A673 (cell line): Measurements from ENCODE around the gene VAV3. TPM values are rescaled to one million over a fixed set of nuclear protein-coding genes. Genes with fewer than 3 reads are reported as not detected.

ENCODE experiments used
- BruUV-seq: library from RNA; stranded (reverse); fragments of 400-500 nt; replicated peaks from 2 replicates; lab custom pipeline; 2021; lab: Mats Ljungman, UMichigan
- CTCF ChIA-PET: fragments of 300-600 bp; sonication (Branson Sonifier 250); formaldehyde crosslinking; loops from one replicate; lab custom pipeline; 2022; ENCODE audit warnings: antibody characterized with exemption; lab: Charles Lee
- POLR2A ChIA-PET: fragments of 300-600 bp; sonication (Branson Sonifier 250); formaldehyde crosslinking; loops from one replicate; lab custom pipeline; 2022; ENCODE audit warnings: antibody characterized with exemption; ENCODE audit not compliant: low non-redundant PET; lab: Charles Lee
- DNase-seq: peaks from one replicate; pipeline ENCODE4 v3.0.0-alpha.2; 2015; ENCODE audit warnings: low spot score
- H3K27ac ChIP-seq: fragments of 200-600 bp; sonication (generic); 2 replicates; pipeline ENCODE4 v1.5.1; 2016; ENCODE audit warnings: mixed run types, low read depth, mild to moderate bottlenecking, mixed read lengths, antibody characterized with exemption, low read length; ENCODE audit not compliant: poor library complexity, severe bottlenecking
- H3K27me3 ChIP-seq: fragments of 200-600 bp; sonication (generic); replicated peaks from 2 replicates; pipeline ENCODE4 v1.6.1; 2017; ENCODE audit warnings: mixed run types, low read depth, mild to moderate bottlenecking, mixed read lengths, antibody characterized with exemption, low read length; ENCODE audit not compliant: insufficient read depth, poor library complexity
- H3K36me3 ChIP-seq: fragments of 200-600 bp; sonication (generic); 2 replicates; pipeline ENCODE4 v1.6.1; 2016; ENCODE audit warnings: mixed run types, mild to moderate bottlenecking, mixed read lengths, antibody characterized with exemption, low read length; ENCODE audit not compliant: insufficient read depth, poor library complexity, severe bottlenecking
- H3K4me1 ChIP-seq: fragments of 200-600 bp; sonication (generic); 2 replicates; pipeline ENCODE4 v1.6.1; 2017; ENCODE audit warnings: mixed run types, mild to moderate bottlenecking, mixed read lengths, antibody characterized with exemption, low read length; ENCODE audit not compliant: insufficient read depth, poor library complexity, severe bottlenecking
- H3K4me3 ChIP-seq: fragments of 200-600 bp; sonication (generic); 2 replicates; pipeline ENCODE4 v1.5.1; 2016; ENCODE audit warnings: low read depth, mixed run types, mild to moderate bottlenecking, mixed read lengths, low read length; ENCODE audit not compliant: poor library complexity, severe bottlenecking
- H3K9me3 ChIP-seq: fragments of 200-600 bp; sonication (generic); 2 replicates; pipeline ENCODE4 v1.6.1; 2016; ENCODE audit warnings: mixed run types, low read depth, mild to moderate bottlenecking, mixed read lengths, antibody characterized with exemption, low read length; ENCODE audit not compliant: poor library complexity, severe bottlenecking
- EZH2 ChIP-seq: fragments of 200-600 bp; sonication (generic); IDR thresholded peaks from 2 replicates; pipeline ENCODE4 v1.6.1; 2017; ENCODE audit warnings: borderline replicate concordance, low read depth, mild to moderate bottlenecking, mixed read lengths, antibody characterized with exemption, low read length; ENCODE audit not compliant: poor library complexity, severe bottlenecking
- intact Hi-C: fragments of 100-400 bp; cut with micrococcal nuclease; formaldehyde crosslinking; loops from one replicate; pipeline ENCODE4 v1.10.0; 2022; ENCODE audit not compliant: unreplicated experiment
- total RNA-seq: library from RNA; stranded (reverse); gene quantifications from 2 replicates; pipeline ENCODE4 v1.2.3, GENCODE V29; 2021
- TF ChIP-seq, protein P1 (sequence below): fragments of 300-800, 200-600 bp; sonication (generic); conservative IDR thresholded peaks from 2 replicates; pipeline ENCODE4 v1.5.1; 2017; ENCODE audit warnings: low read depth, mild to moderate bottlenecking, antibody characterized with exemption, low read length, moderate library complexity, mixed read lengths

VAV3 gene
- total RNA-seq, 1 experiment from 2014 or later: 0.30 TPM

DNA sequence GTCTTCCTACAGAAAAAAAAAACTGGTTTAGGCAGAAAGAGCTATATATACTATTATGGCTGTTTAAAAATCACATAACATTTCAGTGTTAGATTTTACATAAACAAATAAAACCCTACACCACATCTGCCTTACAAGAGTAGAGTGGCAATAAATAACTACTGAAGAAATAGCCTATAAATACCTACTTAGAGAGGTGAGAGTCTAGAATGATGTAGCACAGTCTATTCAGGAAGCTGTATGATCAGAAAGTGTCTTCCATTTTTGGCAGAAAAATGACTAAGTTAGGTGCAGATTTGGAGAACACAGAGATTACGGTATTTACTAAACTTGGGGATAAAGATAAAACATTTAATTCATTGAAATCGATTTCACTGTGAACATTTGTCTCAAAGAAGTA is 75.5 kb downstream of the VAV3 start:
- ChIA-PET POLR2A (no interaction called here), CTCF (no interaction called here)
- no peak for TF ChIP-seq EZH2
- TF ChIP-seq, protein P1, sequence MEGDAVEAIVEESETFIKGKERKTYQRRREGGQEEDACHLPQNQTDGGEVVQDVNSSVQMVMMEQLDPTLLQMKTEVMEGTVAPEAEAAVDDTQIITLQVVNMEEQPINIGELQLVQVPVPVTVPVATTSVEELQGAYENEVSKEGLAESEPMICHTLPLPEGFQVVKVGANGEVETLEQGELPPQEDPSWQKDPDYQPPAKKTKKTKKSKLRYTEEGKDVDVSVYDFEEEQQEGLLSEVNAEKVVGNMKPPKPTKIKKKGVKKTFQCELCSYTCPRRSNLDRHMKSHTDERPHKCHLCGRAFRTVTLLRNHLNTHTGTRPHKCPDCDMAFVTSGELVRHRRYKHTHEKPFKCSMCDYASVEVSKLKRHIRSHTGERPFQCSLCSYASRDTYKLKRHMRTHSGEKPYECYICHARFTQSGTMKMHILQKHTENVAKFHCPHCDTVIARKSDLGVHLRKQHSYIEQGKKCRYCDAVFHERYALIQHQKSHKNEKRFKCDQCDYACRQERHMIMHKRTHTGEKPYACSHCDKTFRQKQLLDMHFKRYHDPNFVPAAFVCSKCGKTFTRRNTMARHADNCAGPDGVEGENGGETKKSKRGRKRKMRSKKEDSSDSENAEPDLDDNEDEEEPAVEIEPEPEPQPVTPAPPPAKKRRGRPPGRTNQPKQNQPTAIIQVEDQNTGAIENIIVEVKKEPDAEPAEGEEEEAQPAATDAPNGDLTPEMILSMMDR: no peak
- Histone ChIP-seq H3K4me1 (no peaks in the 10 kb centered on the region), H3K27ac (no peak overlapping the region), H3K4me3 (no peak overlapping the region), H3K9me3 (no peaks in the 10 kb centered on the region), H3K27me3 (no peaks in the 10 kb centered on the region), H3K36me3 (no peaks in the 10 kb centered on the region)
- no TSS peak for BruUV-seq
- no peak for DNase-seq
- intact Hi-C loops: no loop called here

DNA sequence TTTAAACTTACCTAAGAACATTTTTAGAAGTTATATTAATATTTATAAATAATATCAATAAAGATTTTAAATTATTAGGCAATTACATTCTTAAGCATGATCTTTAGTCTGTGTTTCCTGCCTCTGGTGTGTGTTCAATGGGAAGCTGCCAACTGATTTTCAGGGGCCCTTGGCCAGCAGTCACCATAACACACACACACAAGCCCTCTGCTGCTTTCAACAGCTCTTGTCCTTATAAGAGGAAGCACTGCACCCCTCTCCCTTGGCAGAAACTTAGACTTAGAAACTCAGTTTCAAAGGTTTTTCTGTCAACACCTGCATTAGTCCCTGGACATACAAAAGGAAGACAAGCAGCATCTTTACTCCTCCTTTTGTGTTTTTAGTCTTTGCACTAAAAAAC is 81.4 kb downstream of the VAV3 start:
- Histone ChIP-seq H3K4me3 (no peak overlapping the region), H3K36me3 (no peaks in the 10 kb centered on the region), H3K9me3 (no peaks in the 10 kb centered on the region), H3K4me1 (no peaks in the 10 kb centered on the region), H3K27me3 (peaks cover 5% of the 10 kb centered on the region), H3K27ac (no peak overlapping the region)
- no peak for DNase-seq
- intact Hi-C loops: no loop called here
- TF ChIP-seq, protein P1: no peak
- TF ChIP-seq EZH2: no peak
- ChIA-PET POLR2A (interaction anchor here (0.7 kb wide), 1 partner anchor 48 kb away, joined by 9 read pairs; no protein-coding TSS in a partner anchor), CTCF (no interaction called here)
- no TSS peak for BruUV-seq

- POLR2A ChIA-PET: no interaction called here
- no peak for DNase-seq
- H3K36me3 ChIP-seq: no peaks in the 10 kb centered on the region
- CTCF ChIA-PET: no interaction called here
- intact Hi-C loops: no loop called here
- H3K27ac ChIP-seq: no peak overlapping the region
- H3K4me3 ChIP-seq: no peak overlapping the region
- TF ChIP-seq EZH2: no peak
- TF ChIP-seq, protein P1: no peak
- H3K4me1 ChIP-seq: peaks cover 11% of the 10 kb centered on the region
- BruUV-seq: no TSS peak
- H3K27me3 ChIP-seq: peaks cover 10% of the 10 kb centered on the region
- H3K9me3 ChIP-seq: no peaks in the 10 kb centered on the region
Measured at GRCh38 chr1:107879927-107880326, 85.1 kb downstream of the VAV3 start.
